CD14-positive monocyte (primary cell): ENCODE measurements around the gene TACC3. TPM values are rescaled to one million over a fixed set of nuclear protein-coding genes. Genes with fewer than 3 reads are reported as not detected.
A peak's percentile ranks its signal among the peaks of the same experiment; 100 is the strongest.

Experiments used
- DNase-seq, 3 donors: peaks; one replicate each; pipeline ENCODE4 v3.0.0-alpha.2; 2011 to 2022
- H2AFZ ChIP-seq: 2 replicates; pipeline ENCODE4 v1.6.0; 2012; ENCODE audit warnings: mild to moderate bottlenecking, low read depth, low read length, inconsistent platforms; ENCODE audit not compliant: insufficient read depth, poor library complexity, severe bottlenecking
- H3K27ac ChIP-seq, 2 donors: 1 replicate in 1 of 2; 2 replicates in 1 of 2; pipeline ENCODE4 v1.5.1; 2012 to 2013; ENCODE audit warnings: low read length in 2 of 2, control low read depth in 1 of 2, inconsistent platforms in 1 of 2, low read depth in 1 of 2, mild to moderate bottlenecking in 1 of 2
- H3K27me3 ChIP-seq, 2 donors: one replicate each; pipeline versions ENCODE4 v1.6.0 to v1.6.1; 2011 to 2013; ENCODE audit warnings: low read length in 2 of 2; ENCODE audit not compliant: control insufficient read depth in 2 of 2, insufficient read depth in 2 of 2
- H3K36me3 ChIP-seq, 2 donors: replicated peaks in 1 of 2; 1 replicate in 1 of 2; 2 replicates in 1 of 2; pipeline versions ENCODE4 v1.5.1 to v1.6.1; 2012 to 2013; ENCODE audit warnings: low read length in 2 of 2, control low read depth in 1 of 2, inconsistent platforms in 1 of 2, mild to moderate bottlenecking in 1 of 2; ENCODE audit not compliant: insufficient read depth in 2 of 2, control insufficient read depth in 1 of 2
- H3K4me1 ChIP-seq, 2 donors: 1 replicate in 1 of 2; 2 replicates in 1 of 2; pipeline versions ENCODE4 v1.5.1 to v1.6.1; 2012 to 2013; ENCODE audit warnings: low read length in 2 of 2, control low read depth in 1 of 2, inconsistent platforms in 1 of 2, mild to moderate bottlenecking in 1 of 2, moderate library complexity in 1 of 2; ENCODE audit not compliant: insufficient read depth in 2 of 2, control insufficient read depth in 1 of 2
- H3K4me2 ChIP-seq: replicated peaks from 2 replicates; pipeline ENCODE3; 2012; ENCODE audit warnings: low read length, moderate library complexity, mild to moderate bottlenecking; ENCODE audit not compliant: poor library complexity, severe bottlenecking; ENCODE audit errors: extremely low read depth
- H3K4me3 ChIP-seq, 3 experiments: fragments of 200-600 bp in 1 of 3; sonication (generic) in 1 of 3; replicated peaks in 1 of 3; 1 replicate in 2 of 3; 2 replicates in 1 of 3; pipeline ENCODE4 v1.5.1; 2011 to 2013; ENCODE audit warnings: low read length in 3 of 3, mild to moderate bottlenecking in 3 of 3, control low read depth in 2 of 3, low read depth in 2 of 3, inconsistent platforms in 1 of 3, moderate library complexity in 1 of 3
- H3K79me2 ChIP-seq: 2 replicates; pipeline ENCODE4 v1.6.0; 2012; ENCODE audit warnings: mild to moderate bottlenecking, control low read depth, inconsistent platforms, low read length, moderate library complexity; ENCODE audit not compliant: insufficient read depth
- H3K9ac ChIP-seq: 2 replicates; pipeline ENCODE4 v1.6.0; 2017; ENCODE audit warnings: low read length, mild to moderate bottlenecking; ENCODE audit not compliant: insufficient read depth, poor library complexity, severe bottlenecking
- H3K9me3 ChIP-seq, 2 donors: replicated peaks in 1 of 2; 1 replicate in 1 of 2; 2 replicates in 1 of 2; pipeline versions ENCODE4 v1.5.1 to v1.6.1; 2012 to 2013; ENCODE audit warnings: low read length in 2 of 2, control low read depth in 1 of 2; ENCODE audit not compliant: control insufficient read depth in 1 of 2, insufficient read depth in 1 of 2
- H4K20me1 ChIP-seq: 2 replicates; pipeline ENCODE4 v1.6.0; 2012; ENCODE audit warnings: mild to moderate bottlenecking, low read length, control low read depth, moderate library complexity; ENCODE audit not compliant: insufficient read depth
- H3K27ac Mint-ChIP-seq, 7 donors: one replicate each; pipeline ENCODE4 v1.8.0; 2020; ENCODE audit warnings: mild to moderate bottlenecking in 7 of 7, mixed read lengths in 7 of 7, moderate library complexity in 6 of 7, inconsistent platforms in 2 of 7
- H3K27me3 Mint-ChIP-seq, 3 donors: one replicate each; pipeline ENCODE4 v1.8.0; 2021 to 2022; ENCODE audit warnings: low read depth in 3 of 3, mild to moderate bottlenecking in 3 of 3, mixed read lengths in 3 of 3, moderate library complexity in 3 of 3, inconsistent platforms in 1 of 3
- H3K36me3 Mint-ChIP-seq, 2 donors: one replicate each; pipeline ENCODE4 v1.8.0; 2020; ENCODE audit warnings: mixed read lengths in 2 of 2, inconsistent platforms in 1 of 2, mild to moderate bottlenecking in 1 of 2
- H3K4me1 Mint-ChIP-seq: one replicate; pipeline ENCODE4 v1.8.0; 2020; ENCODE audit warnings: mild to moderate bottlenecking, mixed read lengths
- H3K4me3 Mint-ChIP-seq, 2 donors: one replicate each; pipeline ENCODE4 v1.8.0; 2020; ENCODE audit warnings: mild to moderate bottlenecking in 2 of 2, mixed read lengths in 2 of 2, moderate library complexity in 1 of 2
- H3K9me3 Mint-ChIP-seq, 7 donors: one replicate each; pipeline ENCODE4 v1.8.0; 2020 to 2022; ENCODE audit warnings: mixed read lengths in 7 of 7, mild to moderate bottlenecking in 6 of 7, moderate library complexity in 6 of 7, inconsistent platforms in 2 of 7
- CTCF ChIP-seq: fragments of 200-600 bp; IDR thresholded peaks from one replicate; pipeline ENCODE4 v1.8.0; 2022; ENCODE audit warnings: antibody characterized with exemption, mild to moderate bottlenecking
- WGBS: methylation state at CpG from one replicate; pipeline ENCODE4 v1.1.5; 2013; ENCODE audit warnings: missing lambda C conversion rate; ENCODE audit not compliant: insufficient coverage; 5-methylcytosine and 5-hydroxymethylcytosine counted together
- intact Hi-C, 2 donors: fragments of 100-400 bp; cut with micrococcal nuclease; formaldehyde crosslinking; loops; one replicate each; pipeline versions ENCODE4 v1.15.0 to v1.15.1; 2023
- polyA plus RNA-seq, 3 donors: library from polyadenylated mRNA; depleted of rRNA in 1 of 3; unstranded in 2 of 3; stranded (reverse) in 1 of 3; fragments of 300-500 nt in 2 of 3; fragments of >200 nt in 1 of 3; fragmentation: Illumina TruSeq in 2 of 3; gene quantifications; 1 replicate in 2 of 3; 2 replicates in 1 of 3; pipeline ENCODE4 v1.2.3, GENCODE V29; 2012 to 2021

TACC3 gene
- polyA plus RNA-seq, 3 donors: 43.7 to 84.2 (median 56.6) TPM

- H4K20me1 ChIP-seq: no peaks in the 10 kb centered on the region
- H3K9me3 ChIP-seq: no peaks in the 10 kb centered on the region
- no peak for TF ChIP-seq CTCF
- no peak overlapping the region for H2AFZ ChIP-seq
- no peaks in the 10 kb centered on the region for H3K4me1 ChIP-seq
- no peak overlapping the region for H3K4me2 ChIP-seq
- H3K27me3 ChIP-seq: peaks cover 3 to 60% of the 10 kb centered on the region in 2 donors
- H3K79me2 ChIP-seq: no peaks in the 10 kb centered on the region
- no peaks in the 10 kb centered on the region for H3K36me3 ChIP-seq
- 4% methylated on average over 61 of the region's 84 CpGs for WGBS
- no peak overlapping the region for H3K9ac ChIP-seq
- H3K27me3 Mint-ChIP-seq: peaks cover 34 to 84% (median 41%) of the 10 kb centered on the region in 3 donors
- H3K4me3 Mint-ChIP-seq: no peak overlapping the region
- no peak overlapping the region for H3K27ac ChIP-seq
- H3K36me3 Mint-ChIP-seq: no peaks in the 10 kb centered on the region
- H3K27ac Mint-ChIP-seq: no peak overlapping the region
- H3K9me3 Mint-ChIP-seq: peaks cover 0 to 6% (median 0%) of the 10 kb centered on the region in 7 donors
- H3K4me3 ChIP-seq: no peak overlapping the region
- peaks cover 1% of the 10 kb centered on the region for H3K4me1 Mint-ChIP-seq
- intact Hi-C loops: no loop called here
- DNase-seq: no peak
Measured at GRCh38 chr4:1767061-1767769, 45.9 kb downstream of the TACC3 start.

DNA sequence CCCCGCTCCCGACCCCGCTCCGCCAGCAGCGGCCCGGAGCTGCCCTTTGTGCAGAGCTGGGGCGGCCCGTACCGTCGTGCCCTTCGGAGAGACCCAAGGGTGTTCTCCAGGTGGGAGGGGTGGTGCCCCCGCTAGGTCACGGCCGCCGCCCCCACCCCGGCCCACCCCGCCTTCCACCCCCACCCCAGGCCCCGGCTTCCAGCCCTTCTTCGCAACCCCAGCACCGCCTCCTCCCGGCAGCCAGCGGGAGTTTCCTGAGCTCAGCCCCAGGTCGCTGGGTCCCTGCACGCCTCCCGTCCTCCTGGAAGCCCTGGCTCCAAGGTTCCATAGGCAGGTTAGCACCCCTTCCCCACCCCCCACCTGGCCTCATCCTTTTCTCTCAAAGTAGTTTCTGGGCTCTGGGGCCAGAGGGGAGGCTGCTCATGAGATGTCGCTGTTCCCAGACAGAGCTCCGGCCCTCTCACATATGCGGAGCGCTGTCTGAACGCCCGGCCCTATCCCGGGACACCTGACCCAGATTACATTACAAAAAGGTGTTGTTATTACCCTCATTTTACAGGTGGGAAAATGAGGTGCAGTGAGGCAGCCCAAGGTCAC lies 46.5 kb downstream of the TACC3 start:
- peak; percentile 25 for TF ChIP-seq CTCF
- H3K9ac ChIP-seq: no peak overlapping the region
- Mint-ChIP-seq H3K9me3 (peaks cover 0 to 6% (median 0%) of the 10 kb centered on the region in 7 donors), H3K36me3 (no peaks in the 10 kb centered on the region), H3K27me3 (peaks cover 28 to 78% (median 36%) of the 10 kb centered on the region in 3 donors), H3K4me1 (peaks cover 1% of the 10 kb centered on the region), H3K4me3 (peak overlapping the region in 1 of 2 donors; percentile 68), H3K27ac (no peak overlapping the region)
- H3K27ac ChIP-seq: no peak overlapping the region
- H3K27me3 ChIP-seq: peaks cover 3 to 53% of the 10 kb centered on the region in 2 donors
- no peak for DNase-seq
- no peak overlapping the region for H3K4me3 ChIP-seq
- no peaks in the 10 kb centered on the region for H3K9me3 ChIP-seq
- H3K4me1 ChIP-seq: no peaks in the 10 kb centered on the region
- WGBS: 7% methylated on average over 6 of the region's 32 CpGs
- H3K36me3 ChIP-seq: no peaks in the 10 kb centered on the region
- H2AFZ ChIP-seq: no peak overlapping the region
- no peaks in the 10 kb centered on the region for H3K79me2 ChIP-seq
- intact Hi-C loops: no loop called here
- no peaks in the 10 kb centered on the region for H4K20me1 ChIP-seq
- no peak overlapping the region for H3K4me2 ChIP-seq
